ENCODE results near the gene EDEM3.
A peak's percentile ranks its signal among the peaks of the same experiment; 100 is the strongest.

The EDEM3 gene

DNA sequence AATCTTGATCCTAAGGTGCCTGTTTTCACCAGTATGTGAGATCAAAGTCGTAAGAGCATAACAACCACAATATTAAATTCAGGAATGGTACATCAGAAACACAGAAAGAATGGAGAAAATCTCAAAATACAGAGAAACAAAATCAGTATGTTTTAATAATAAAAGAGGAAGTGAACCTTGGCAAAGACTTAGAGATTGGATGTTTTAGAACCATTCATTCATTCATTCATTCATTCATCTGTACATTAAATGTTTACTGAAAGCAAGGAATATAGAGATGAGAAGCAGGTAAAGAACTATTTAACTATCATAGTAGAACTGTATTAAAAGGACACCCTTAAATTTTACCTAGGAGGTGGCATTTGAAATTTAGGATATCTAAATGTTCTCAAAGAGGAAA lies 55.7 kb downstream of the EDEM3 start:
- Histone ChIP-seq H3K27ac (no peak overlapping the region), H3K36me3 (peaks cover 4% of the 10 kb centered on the region; the same call in 1 of the 2 replicates), H3K4me3 (ENCODE audit: low read depth, low read length) (no peak overlapping the region), H3K27me3 (ENCODE audit: insufficient read depth, low read depth, severe bottlenecking) (no peaks in the 10 kb centered on the region), H3K9me3 (ENCODE audit: severe bottlenecking) (no peaks in the 10 kb centered on the region)
- DNase-seq: no peak
- TF ChIP-seq CTCF (IDR thresholded peaks at IDR 0.05; ENCODE audit: low read depth, low read length): no peak

DNA sequence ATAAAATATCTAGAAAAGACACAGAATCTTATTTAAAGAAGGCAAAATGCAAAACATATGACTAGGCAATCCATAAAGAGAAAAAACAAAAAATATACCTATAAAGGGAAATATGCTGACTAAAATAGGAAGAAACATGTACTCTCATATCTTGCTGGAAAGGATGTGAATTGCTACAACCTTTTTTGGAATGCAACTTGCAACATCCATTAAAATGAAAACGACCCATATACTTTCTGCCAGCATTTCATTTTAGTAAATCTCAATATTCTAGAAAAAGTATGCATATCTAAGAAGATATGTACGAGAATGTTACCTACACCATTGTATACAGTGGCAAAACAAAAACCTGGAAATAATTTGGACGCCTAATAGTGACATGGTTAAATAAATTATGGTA lies 56.6 kb downstream of the EDEM3 start:
- no peak for TF ChIP-seq CTCF (IDR thresholded peaks at IDR 0.05; ENCODE audit: low read depth, low read length)
- H3K4me3 ChIP-seq (ENCODE audit: low read depth, low read length): no peak overlapping the region
- no peaks in the 10 kb centered on the region for H3K27me3 ChIP-seq (ENCODE audit: insufficient read depth, low read depth, severe bottlenecking)
- H3K27ac ChIP-seq: no peak overlapping the region
- no peaks in the 10 kb centered on the region for H3K9me3 ChIP-seq (ENCODE audit: severe bottlenecking)
- DNase-seq: no peak
- H3K36me3 ChIP-seq: peaks cover 4% of the 10 kb centered on the region; the same call in 1 of the 2 replicates

DNA sequence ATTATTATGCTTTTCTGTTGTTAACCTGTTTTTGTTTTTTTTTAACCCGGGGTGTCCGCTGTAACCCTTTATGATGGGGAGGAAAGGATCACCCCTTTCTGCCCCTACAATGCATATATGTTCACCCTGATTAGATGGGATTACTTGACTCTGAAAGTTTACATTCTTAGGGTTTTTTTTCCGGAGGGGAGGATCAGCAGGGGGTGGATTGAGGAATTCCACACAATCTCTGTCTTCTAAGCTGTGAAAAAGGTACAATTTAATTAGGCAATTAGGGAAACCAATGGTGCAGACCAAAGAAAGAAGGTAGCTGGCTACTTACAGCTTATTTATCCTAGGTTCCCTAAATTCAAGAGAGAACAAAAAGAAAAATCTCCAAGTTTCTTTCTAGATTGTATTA lies 58.3 kb downstream of the EDEM3 start:
- no peak for DNase-seq
- Histone ChIP-seq H3K27ac (no peak overlapping the region), H3K36me3 (no peaks in the 10 kb centered on the region; the same call in 1 of the 2 replicates), H3K4me3 (ENCODE audit: low read depth, low read length) (no peak overlapping the region), H3K9me3 (ENCODE audit: severe bottlenecking) (no peaks in the 10 kb centered on the region), H3K27me3 (ENCODE audit: insufficient read depth, low read depth, severe bottlenecking) (no peaks in the 10 kb centered on the region)
- no peak for TF ChIP-seq CTCF (IDR thresholded peaks at IDR 0.05; ENCODE audit: low read depth, low read length)

GRCh38 chr1:184695023-184695422 lies 59.6 kb downstream of the EDEM3 start:
- no peaks in the 10 kb centered on the region for H3K27me3 ChIP-seq (ENCODE audit: insufficient read depth, low read depth, severe bottlenecking)
- TF ChIP-seq CTCF (IDR thresholded peaks at IDR 0.05; ENCODE audit: low read depth, low read length): no peak
- DNase-seq: no peak
- no peaks in the 10 kb centered on the region for H3K9me3 ChIP-seq (ENCODE audit: severe bottlenecking)
- H3K36me3 ChIP-seq: no peaks in the 10 kb centered on the region
- no peak overlapping the region for H3K4me3 ChIP-seq (ENCODE audit: low read depth, low read length)
- no peak overlapping the region for H3K27ac ChIP-seq

- DNase-seq: no peak
- no peak for TF ChIP-seq CTCF (IDR thresholded peaks at IDR 0.05; ENCODE audit: low read depth, low read length)
- no peak overlapping the region for H3K27ac ChIP-seq
- no peaks in the 10 kb centered on the region for H3K9me3 ChIP-seq (ENCODE audit: severe bottlenecking)
- no peak overlapping the region for H3K4me3 ChIP-seq (ENCODE audit: low read depth, low read length)
- H3K27me3 ChIP-seq (ENCODE audit: insufficient read depth, low read depth, severe bottlenecking): no peaks in the 10 kb centered on the region
- H3K36me3 ChIP-seq: no peaks in the 10 kb centered on the region
Measured at GRCh38 chr1:184693011-184693410, 61.6 kb downstream of the EDEM3 start.

- no peaks in the 10 kb centered on the region for H3K9me3 ChIP-seq (ENCODE audit: severe bottlenecking)
- H3K4me3 ChIP-seq (ENCODE audit: low read depth, low read length): no peak overlapping the region
- no peaks in the 10 kb centered on the region for H3K36me3 ChIP-seq
- H3K27ac ChIP-seq: no peak overlapping the region
- TF ChIP-seq CTCF (IDR thresholded peaks at IDR 0.05; ENCODE audit: low read depth, low read length): peak; percentile 66
- DNase-seq: peak; percentile 18
- H3K27me3 ChIP-seq (ENCODE audit: insufficient read depth, low read depth, severe bottlenecking): no peaks in the 10 kb centered on the region
Measured at GRCh38 chr1:184691719-184692324, 62.8 kb downstream of the EDEM3 start.
